Measurements from ENCODE around the gene PTGES2. TPM values are rescaled to one million over a fixed set of nuclear protein-coding genes. Genes with fewer than 3 reads are reported as not detected.

PTGES2 gene
- total and polyA plus RNA-seq, 2 of the 13 experiments (the other 11 are each of a cell fraction or from before 2014, with no cell fraction given), result 63.7 to 79.8 TPM

- TF ChIP-seq ZNF142 (CRISPR knock-in tag; IDR thresholded peaks at IDR 0.05) (no peak), KLF15 (CRISPR knock-in tag; IDR thresholded peaks at IDR 0.05; ENCODE audit: borderline replicate concordance) (no peak), GABPA (IDR thresholded peaks at IDR 0.05; ENCODE audit: low read depth, low read length) (no peak), GABPA (CRISPR knock-in tag; IDR thresholded peaks at IDR 0.05; ENCODE audit: low read depth) (peak; percentile 6; the same call in 1 of the 2 replicates), ZSCAN9 (CRISPR knock-in tag; IDR thresholded peaks at IDR 0.05; ENCODE audit: borderline replicate concordance) (peak; percentile 72), RNF2 (conservative IDR thresholded peaks at IDR 0.05; ENCODE audit: low read depth) (peak; percentile 47; the same call in 1 of the 2 replicates), ZNF609 (CRISPR knock-in tag; IDR thresholded peaks at IDR 0.05; ENCODE audit: borderline replicate concordance) (no peak), SALL1 (CRISPR knock-in tag; IDR thresholded peaks at IDR 0.05) (peak; percentile 82), ZNF30 (CRISPR knock-in tag; IDR thresholded peaks at IDR 0.05) (no peak), MAFK (conservative IDR thresholded peaks at IDR 0.05 in 1 of 2, IDR thresholded peaks at IDR 0.05 in 1 of 2; ENCODE audit: low read length in 2 of 2) (no peak), SKIL (CRISPR knock-in tag; IDR thresholded peaks at IDR 0.05; ENCODE audit: borderline replicate concordance) (no peak; the same call in 1 of the 2 replicates), TAF1 (CRISPR knock-in tag; IDR thresholded peaks at IDR 0.05) (peak; percentile 80)
Measured at GRCh38 chr9:128098297-128099230, 29.0 kb downstream of the PTGES2 start (continued).
